Fibroblast of gingiva (primary cell): ENCODE results near the gene TICAM1.
"Not testable (repeated sequence)": the region's sequence is repeated elsewhere in the genome, so short reads cannot be mapped to it uniquely, and the experiment has no call there.

Experiments
- DNase-seq: peaks from one replicate; pipeline ENCODE4 v3.0.0-alpha.2; 2011; ENCODE audit warnings: low read depth

TICAM1 gene

GRCh38 chr19:4803736-4804695 lies 27.5 kb downstream of the TICAM1 start:
- DNase-seq, result no peak

DNA sequence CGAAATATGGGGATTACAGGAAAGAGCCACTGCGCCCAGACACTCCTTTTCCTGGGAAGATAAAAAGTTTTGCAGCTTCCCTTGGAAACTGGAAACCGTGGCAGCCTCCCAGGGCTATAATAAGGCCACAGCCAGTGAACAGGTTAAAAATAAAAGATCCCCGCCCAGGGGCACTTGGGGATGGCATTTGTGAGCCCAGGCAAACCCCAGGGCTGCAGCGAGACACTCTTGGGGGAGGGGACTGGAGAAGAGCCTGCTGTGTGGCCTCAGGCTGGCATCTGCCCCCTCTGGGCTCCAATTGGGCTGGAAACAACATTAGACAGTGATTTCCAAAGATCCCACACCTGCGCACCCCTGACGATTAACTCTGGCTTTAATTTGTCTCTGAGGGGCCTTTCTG lies 28.8 kb downstream of the TICAM1 start:
- DNase-seq, result no peak

DNA sequence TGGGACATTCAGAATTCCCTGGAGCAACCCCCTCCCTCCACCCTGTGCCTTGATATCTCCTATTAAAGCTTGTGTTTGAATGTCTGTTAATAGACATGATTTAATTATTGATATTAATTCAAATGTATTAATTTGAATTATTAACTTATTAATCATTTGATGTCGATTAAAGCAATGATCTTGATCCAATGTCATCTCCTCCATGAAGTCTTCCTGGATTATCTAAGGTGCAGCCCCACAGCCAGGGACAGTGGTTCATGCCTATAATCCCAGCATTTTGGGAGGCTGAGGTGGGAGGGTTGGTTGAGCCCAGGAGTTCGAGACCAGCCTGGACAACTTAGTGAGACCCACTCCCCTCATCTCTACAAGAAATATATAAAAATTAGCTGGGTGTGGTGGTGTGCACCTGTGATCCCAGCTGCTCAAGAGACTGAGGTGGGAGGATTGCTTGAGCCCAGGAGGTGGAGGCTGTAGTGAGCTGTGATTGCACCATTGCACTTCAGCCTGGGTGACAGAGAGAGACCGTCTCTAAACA lies 30.4 kb downstream of the TICAM1 start:
- DNase-seq, result no peak

- no peak for DNase-seq
These were observed 30.9 kb downstream of the TICAM1 start for GRCh38 chr19:4800591-4801081.

DNA sequence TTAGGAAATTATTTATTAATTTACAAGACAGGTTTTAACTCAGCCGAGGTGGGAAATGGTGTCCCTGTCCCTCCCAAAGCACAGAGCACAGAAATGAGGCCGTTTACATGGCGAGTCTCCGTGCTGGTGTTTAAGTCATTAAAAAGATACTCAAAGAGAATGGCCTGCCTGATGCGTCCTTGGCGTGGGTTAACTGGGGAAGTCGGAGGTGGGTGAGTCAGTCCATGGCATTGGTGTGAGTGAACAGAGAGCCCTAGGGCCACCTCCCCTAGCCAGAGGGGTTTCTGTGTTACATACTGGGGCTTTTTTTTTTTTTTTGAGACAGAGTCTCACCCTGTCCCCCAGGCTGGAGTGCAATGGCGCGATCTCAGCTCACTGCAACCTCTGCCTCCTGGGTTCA lies 36.1 kb downstream of the TICAM1 start:
- no peak for DNase-seq

- no peak for DNase-seq
These were observed 36.5 kb downstream of the TICAM1 start for GRCh38 chr19:4794971-4795370.

GRCh38 chr19:4793278-4793677 lies 38.2 kb downstream of the TICAM1 start:
- DNase-seq, result not testable (repeated sequence)

DNA sequence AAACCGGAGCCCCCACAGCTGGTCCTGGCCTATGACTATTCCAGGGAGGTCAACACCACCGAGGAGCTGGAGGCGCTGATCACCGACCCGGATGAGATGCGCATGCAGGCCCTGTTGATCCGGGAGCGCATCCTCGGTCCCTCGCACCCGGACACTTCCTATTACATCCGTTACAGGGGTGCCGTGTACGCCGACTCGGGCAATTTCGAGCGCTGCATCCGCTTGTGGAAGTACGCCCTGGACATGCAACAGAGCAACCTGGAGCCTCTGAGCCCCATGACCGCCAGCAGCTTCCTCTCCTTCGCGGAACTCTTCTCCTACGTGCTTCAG lies 38.7 kb downstream of the TICAM1 start:
- not testable (repeated sequence) for DNase-seq

DNA sequence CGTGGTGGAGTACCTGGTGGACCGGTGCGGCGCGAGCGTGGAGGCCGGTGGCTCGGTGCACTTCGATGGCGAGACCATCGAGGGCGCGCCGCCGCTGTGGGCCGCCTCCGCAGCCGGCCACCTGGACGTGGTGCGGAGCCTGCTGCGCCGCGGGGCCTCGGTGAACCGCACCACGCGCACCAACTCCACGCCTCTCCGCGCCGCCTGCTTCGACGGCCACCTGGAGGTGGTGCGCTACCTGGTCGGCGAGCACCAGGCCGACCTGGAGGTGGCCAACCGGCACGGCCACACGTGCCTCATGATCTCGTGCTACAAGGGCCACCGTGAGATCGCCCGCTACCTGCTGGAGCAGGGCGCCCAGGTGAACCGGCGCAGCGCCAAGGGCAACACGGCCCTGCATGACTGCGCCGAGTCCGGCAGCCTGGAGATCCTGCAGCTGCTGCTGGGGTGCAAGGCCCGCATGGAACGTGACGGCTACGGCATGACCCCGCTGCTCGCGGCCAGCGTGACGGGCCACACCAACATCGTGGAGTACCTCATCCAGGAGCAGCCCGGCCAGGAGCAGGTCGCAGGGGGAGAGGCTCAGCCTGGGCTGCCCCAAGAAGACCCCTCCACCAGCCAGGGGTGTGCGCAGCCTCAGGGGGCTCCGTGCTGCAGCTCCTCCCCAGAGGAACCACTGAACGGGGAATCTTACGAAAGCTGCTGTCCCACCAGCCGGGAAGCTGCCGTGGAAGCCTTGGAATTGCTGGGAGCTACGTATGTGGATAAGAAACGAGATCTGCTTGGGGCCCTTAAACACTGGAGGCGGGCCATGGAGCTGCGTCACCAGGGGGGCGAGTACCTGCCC lies 39.3 kb downstream of the TICAM1 start:
- not testable (repeated sequence) for DNase-seq

DNA sequence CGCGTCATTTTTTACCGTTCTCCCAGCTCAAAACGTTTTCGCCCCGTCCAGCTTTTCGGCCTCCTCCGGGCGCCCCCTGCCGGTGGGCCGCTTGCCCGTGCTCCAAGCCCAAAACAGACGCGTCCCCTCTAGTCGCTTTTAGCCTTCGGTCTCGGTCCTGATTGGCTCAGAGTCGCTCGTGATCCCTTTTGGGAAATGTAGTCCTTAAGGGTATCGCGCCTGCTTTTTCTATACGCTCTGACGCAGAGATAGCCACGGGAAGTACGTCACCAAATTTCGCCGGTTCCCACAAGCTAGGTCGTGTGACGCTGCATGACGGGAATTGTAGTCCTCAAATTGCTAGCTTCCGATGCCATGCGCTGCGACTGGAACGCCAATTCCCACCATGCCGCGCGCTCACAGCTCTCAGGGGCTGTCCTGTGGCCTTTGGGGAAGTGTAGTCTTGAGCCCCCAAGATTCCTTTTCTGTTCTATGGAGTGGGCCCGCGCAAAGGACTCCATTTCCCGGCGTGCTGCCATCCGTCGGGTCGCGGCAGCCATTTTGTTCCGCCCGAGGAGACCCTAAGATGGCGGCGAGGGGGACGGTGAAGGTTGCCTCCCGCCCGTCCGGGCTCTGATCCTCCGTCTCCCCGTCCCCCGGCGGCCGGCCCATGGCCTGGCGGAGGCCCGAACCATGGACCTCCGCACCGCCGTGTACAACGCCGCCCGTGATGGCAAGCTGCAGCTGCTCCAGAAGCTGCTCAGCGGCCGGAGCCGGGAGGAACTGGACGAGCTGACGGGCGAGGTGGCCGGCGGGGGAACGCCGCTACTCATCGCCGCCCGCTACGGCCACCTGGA lies 40.1 kb downstream of the TICAM1 start, which contains the start of gene FEM1A:
Gene FEM1A, plus strand, starts transcription at position 552 of the 836 bp plus-strand sequence. Its CDS starts 121 bp downstream, at position 673.
- DNase-seq, result peak; percentile 100

- not testable (repeated sequence) for DNase-seq
These were observed 45.0 kb downstream of the TICAM1 start for GRCh38 chr19:4786412-4787016.

DNA sequence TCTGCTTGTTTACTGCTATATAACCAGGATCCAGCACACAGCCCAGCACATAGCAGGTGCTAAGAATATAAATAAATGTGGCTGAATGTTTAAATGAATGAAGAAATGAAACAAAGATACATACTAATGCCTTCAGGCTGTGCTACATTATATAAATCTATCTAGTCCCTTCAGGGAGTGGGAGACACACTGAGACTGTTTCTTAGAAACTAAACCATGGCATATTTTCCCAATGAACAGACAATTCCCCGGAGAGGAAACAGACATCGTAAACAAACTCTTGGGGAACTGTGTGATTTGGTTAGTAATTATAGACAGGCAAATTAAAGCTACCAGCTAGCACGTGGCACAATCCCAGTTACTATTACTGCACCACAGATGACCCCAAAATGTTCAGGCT lies 49.7 kb downstream of the TICAM1 start:
- peak; percentile 10 for DNase-seq

DNA sequence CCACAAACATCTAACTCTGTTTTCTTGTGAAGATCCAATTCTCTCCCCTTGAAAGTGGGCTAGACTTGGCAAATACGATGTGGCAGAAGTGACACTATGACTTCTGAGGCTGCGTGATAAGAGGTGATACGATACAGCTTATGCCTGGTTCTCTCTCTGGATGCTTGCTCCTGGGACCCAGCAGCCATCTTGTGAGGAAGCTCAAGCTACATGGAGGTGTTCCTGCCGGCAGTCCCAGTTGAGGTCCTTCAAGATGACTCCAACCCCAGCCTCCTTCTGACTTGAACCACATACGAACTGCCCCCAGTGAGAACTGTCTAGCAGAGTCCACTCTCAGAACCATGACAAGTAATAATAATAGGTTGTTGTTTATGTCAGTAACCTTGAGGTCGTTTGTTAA lies 50.7 kb downstream of the TICAM1 start:
- DNase-seq, result no peak

DNA sequence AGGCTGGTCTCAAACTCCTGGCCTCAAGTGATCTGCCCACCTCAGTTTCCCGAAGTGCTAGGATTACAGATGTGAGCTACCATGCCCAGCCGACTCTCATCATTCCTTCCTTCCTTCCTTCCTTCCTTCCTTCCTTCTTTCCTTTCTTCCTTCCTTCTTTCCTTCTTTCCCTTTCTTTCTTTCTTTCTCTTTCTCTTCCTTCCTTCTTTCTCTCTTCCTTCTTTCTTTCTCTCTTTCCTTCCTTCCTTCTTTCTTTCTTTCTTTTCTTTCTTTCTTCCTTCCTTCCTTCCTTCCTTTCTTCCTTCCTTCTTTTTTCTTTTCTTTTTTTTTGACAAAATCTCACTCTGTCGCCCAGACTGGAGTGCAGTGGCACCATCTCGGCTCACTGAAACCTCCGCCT lies 53.4 kb downstream of the TICAM1 start:
- not testable (repeated sequence) for DNase-seq

DNA sequence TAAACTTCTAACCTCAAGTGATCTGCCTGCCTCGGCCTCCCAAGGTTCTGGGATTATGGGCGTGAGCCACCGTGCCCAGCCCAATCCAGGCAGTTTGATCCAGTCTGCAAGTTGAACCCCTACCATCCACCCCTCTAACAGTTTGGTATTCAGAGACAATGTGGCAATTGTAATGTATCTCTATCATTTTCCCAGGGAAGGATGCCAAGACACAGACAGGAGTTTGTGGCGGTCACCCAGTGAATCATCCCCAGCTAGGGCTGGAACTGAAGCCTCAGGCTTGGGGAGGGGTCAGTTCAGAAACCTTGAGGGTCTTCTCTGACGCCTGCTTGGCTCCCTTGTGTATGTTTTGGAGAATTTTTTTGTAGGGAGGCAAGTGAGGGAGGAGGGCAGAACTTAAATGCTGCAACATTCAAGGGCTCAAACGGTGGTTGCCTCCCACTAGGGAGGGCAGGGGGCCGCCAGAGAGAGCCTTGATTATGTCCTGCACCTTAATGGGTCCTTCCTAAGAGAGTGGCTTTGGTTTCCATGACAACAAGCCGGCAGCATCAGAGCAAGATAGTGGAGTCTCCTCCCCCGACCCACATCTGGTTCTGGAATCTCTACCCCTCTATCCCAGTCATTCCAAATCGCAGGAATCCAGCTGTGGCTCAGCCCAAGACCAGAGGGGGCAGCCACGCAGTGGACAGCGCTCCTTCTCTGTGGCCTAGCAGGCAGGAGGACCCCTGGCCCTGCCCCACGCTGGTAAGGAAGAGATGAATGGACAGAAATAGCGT lies 54.9 kb downstream of the TICAM1 start:
- no peak for DNase-seq

- DNase-seq, result no peak
These were observed 55.8 kb downstream of the TICAM1 start for GRCh38 chr19:4775627-4776152.

GRCh38 chr19:4774136-4774535 lies 57.4 kb downstream of the TICAM1 start:
- no peak for DNase-seq

- no peak for DNase-seq
These were observed 58.4 kb downstream of the TICAM1 start for GRCh38 chr19:4773047-4773640.

DNA sequence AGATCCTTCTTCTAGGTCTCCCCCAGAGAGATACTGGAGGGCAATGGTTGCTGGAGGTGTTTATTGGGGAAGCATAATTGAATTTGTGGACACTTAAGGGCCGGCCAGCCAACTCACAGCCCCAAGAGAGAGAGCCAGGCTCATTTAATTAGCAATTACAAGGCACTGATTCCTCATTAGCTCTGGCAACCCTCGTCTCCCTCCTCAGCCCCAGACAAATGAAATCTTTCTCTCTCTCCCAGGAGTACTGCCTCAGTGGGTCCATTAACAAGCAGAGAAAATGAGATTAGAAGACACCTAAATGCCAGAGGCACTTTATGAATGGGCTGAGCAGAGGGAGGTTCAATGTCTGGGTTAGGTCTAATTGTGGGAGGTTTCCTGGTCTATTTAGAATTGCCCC lies 58.9 kb downstream of the TICAM1 start:
- no peak for DNase-seq
